Body of pancreas (tissue), 4 donors: ENCODE results near the gene RASGRP2.

Experiments
- CTCF ChIP-seq, 7 experiments: fragments of 450-650 bp in 4 of 7; fragments of 200-600 bp in 3 of 7; sonication (generic) in 3 of 7; IDR thresholded peaks; one replicate each; pipeline ENCODE4 v1.5.1; 2016 to 2019; ENCODE audit warnings: antibody characterized with exemption in 7 of 7
- POLR2A ChIP-seq, 3 donors: fragments of 450-650 bp; IDR thresholded peaks; one replicate each; pipeline ENCODE4 v1.6.1; 2016; ENCODE audit warnings: antibody characterized with exemption in 3 of 3, mild to moderate bottlenecking in 2 of 3

- TF ChIP-seq CTCF (IDR thresholded peaks at IDR 0.05) (no peak), POLR2A (IDR thresholded peaks at IDR 0.05) (no peak)
These were observed 724 bp upstream of the RASGRP2 start for GRCh38 chr11:64744544-64745188.
